Activated naive CD4-positive, alpha-beta T cell treated with anti-CD3 and anti-CD28 coated beads for 36 hours (primary cell): Measurements from ENCODE around the gene PLS3. TPM values are rescaled to one million over a fixed set of nuclear protein-coding genes. Genes with fewer than 3 reads are reported as not detected.
A peak's percentile ranks its signal among the peaks of the same experiment; 100 is the strongest.

ENCODE experiments used
- CTCF ChIA-PET: fragments of 350-600 bp; sonication (Branson Sonifier 250); formaldehyde crosslinking; loops from one replicate; lab custom pipeline; 2021; ENCODE audit warnings: antibody characterized with exemption; lab: Charles Lee
- DNase-seq: peaks from one replicate; pipeline ENCODE4 v3.0.0-alpha.2; 2020
- H3K27ac Mint-ChIP-seq: one replicate; pipeline ENCODE4 v1.8.0; 2021; ENCODE audit warnings: mild to moderate bottlenecking, mixed read lengths
- H3K27me3 Mint-ChIP-seq: one replicate; pipeline ENCODE4 v1.8.0; 2021; ENCODE audit warnings: low read depth, mixed read lengths
- H3K36me3 Mint-ChIP-seq: one replicate; pipeline ENCODE4 v1.8.0; 2021; ENCODE audit warnings: low read depth, mixed read lengths
- H3K4me1 Mint-ChIP-seq: one replicate; pipeline ENCODE4 v1.8.0; 2021; ENCODE audit warnings: low read depth, mixed read lengths
- H3K4me3 Mint-ChIP-seq: one replicate; pipeline ENCODE4 v1.8.0; 2021; ENCODE audit warnings: mild to moderate bottlenecking, moderate library complexity, mixed read lengths
- H3K9me3 Mint-ChIP-seq: one replicate; pipeline ENCODE4 v1.8.0; 2021; ENCODE audit warnings: mixed read lengths
- intact Hi-C: fragments of 100-400 bp; cut with micrococcal nuclease; formaldehyde crosslinking; loops from one replicate; pipeline ENCODE4 v1.15.1; 2023
- total RNA-seq, 2 experiments: library from RNA; stranded (reverse); gene quantifications; one replicate each; pipeline ENCODE4 v1.2.3, GENCODE V29; 2021

Gene PLS3
- total RNA-seq, 2 experiments from 2014 or later = 0.81 to 1.3 TPM

- DNase-seq = no peak
- Mint-ChIP-seq H3K4me1 (no peaks in the 10 kb centered on the region), H3K9me3 (no peaks in the 10 kb centered on the region), H3K4me3 (no peak overlapping the region), H3K36me3 (no peaks in the 10 kb centered on the region), H3K27me3 (no peaks in the 10 kb centered on the region), H3K27ac (no peak overlapping the region)
- intact Hi-C loops = no loop called here
- CTCF ChIA-PET = no interaction called here
Observed at GRCh38 chrX:115547448-115547847, 13.5 kb upstream of the PLS3 start.

- Mint-ChIP-seq H3K27me3 (no peaks in the 10 kb centered on the region), H3K9me3 (no peaks in the 10 kb centered on the region), H3K4me3 (no peak overlapping the region), H3K27ac (no peak overlapping the region), H3K36me3 (no peaks in the 10 kb centered on the region), H3K4me1 (no peaks in the 10 kb centered on the region)
- intact Hi-C loops = no loop called here
- CTCF ChIA-PET = no interaction called here
- DNase-seq = no peak
Observed at GRCh38 chrX:115549008-115549407, 12.0 kb upstream of the PLS3 start.

- intact Hi-C loops = no loop called here
- Mint-ChIP-seq H3K27me3 (no peaks in the 10 kb centered on the region), H3K9me3 (no peaks in the 10 kb centered on the region), H3K36me3 (no peaks in the 10 kb centered on the region), H3K4me1 (no peaks in the 10 kb centered on the region), H3K4me3 (no peak overlapping the region), H3K27ac (no peak overlapping the region)
- DNase-seq = no peak
- CTCF ChIA-PET = interaction anchor here (0.6 kb wide), 1 partner anchor 15 kb away, joined by 3 read pairs; no protein-coding TSS in a partner anchor
Observed at GRCh38 chrX:115553171-115553570, 7.8 kb upstream of the PLS3 start.

GRCh38 chrX:115559672-115560071 lies 1.3 kb upstream of the PLS3 start:
- H3K36me3 Mint-ChIP-seq = no peaks in the 10 kb centered on the region
- no peak overlapping the region for H3K4me3 Mint-ChIP-seq
- H3K4me1 Mint-ChIP-seq = no peaks in the 10 kb centered on the region
- no peak overlapping the region for H3K27ac Mint-ChIP-seq
- H3K9me3 Mint-ChIP-seq = no peaks in the 10 kb centered on the region
- H3K27me3 Mint-ChIP-seq = peaks cover 13% of the 10 kb centered on the region
- CTCF ChIA-PET = no interaction called here
- intact Hi-C loops = no loop called here
- no peak for DNase-seq

GRCh38 chrX:115560211-115560977 lies 580 bp upstream of the PLS3 start:
- CTCF ChIA-PET = no interaction called here
- no peaks in the 10 kb centered on the region for H3K9me3 Mint-ChIP-seq
- H3K36me3 Mint-ChIP-seq = no peaks in the 10 kb centered on the region
- H3K4me1 Mint-ChIP-seq = no peaks in the 10 kb centered on the region
- no peak for DNase-seq
- peaks cover 17% of the 10 kb centered on the region for H3K27me3 Mint-ChIP-seq
- no peak overlapping the region for H3K27ac Mint-ChIP-seq
- intact Hi-C loops = no loop called here
- H3K4me3 Mint-ChIP-seq = no peak overlapping the region

GRCh38 chrX:115561605-115562479 lies 868 bp downstream of the PLS3 start:
- DNase-seq = no peak
- no peaks in the 10 kb centered on the region for H3K36me3 Mint-ChIP-seq
- intact Hi-C loops = no loop called here
- peak overlapping the region; percentile 48 for H3K4me3 Mint-ChIP-seq
- no peak overlapping the region for H3K27ac Mint-ChIP-seq
- CTCF ChIA-PET = interaction anchor here (1.1 kb wide), 1 partner anchor 81 kb away, joined by 3 read pairs; no protein-coding TSS in a partner anchor
- no peaks in the 10 kb centered on the region for H3K4me1 Mint-ChIP-seq
- peaks cover 17% of the 10 kb centered on the region for H3K27me3 Mint-ChIP-seq
- H3K9me3 Mint-ChIP-seq = no peaks in the 10 kb centered on the region

GRCh38 chrX:115562480-115562847 lies 1.5 kb downstream of the PLS3 start:
- Mint-ChIP-seq H3K4me3 (no peak overlapping the region), H3K4me1 (no peaks in the 10 kb centered on the region), H3K27me3 (peaks cover 17% of the 10 kb centered on the region), H3K36me3 (no peaks in the 10 kb centered on the region), H3K27ac (no peak overlapping the region), H3K9me3 (no peaks in the 10 kb centered on the region)
- DNase-seq = no peak
- CTCF ChIA-PET = interaction anchor here (1.1 kb wide), 1 partner anchor 81 kb away, joined by 3 read pairs; no protein-coding TSS in a partner anchor
- intact Hi-C loops = no loop called here

GRCh38 chrX:115563633-115564162 lies 2.7 kb downstream of the PLS3 start:
- intact Hi-C loops = no loop called here
- peaks cover 17% of the 10 kb centered on the region for H3K27me3 Mint-ChIP-seq
- CTCF ChIA-PET = interaction anchor here (0.7 kb wide), 1 partner anchor 82 kb away, joined by 4 read pairs; no protein-coding TSS in a partner anchor
- DNase-seq = no peak
- H3K27ac Mint-ChIP-seq = no peak overlapping the region
- H3K36me3 Mint-ChIP-seq = no peaks in the 10 kb centered on the region
- no peaks in the 10 kb centered on the region for H3K9me3 Mint-ChIP-seq
- H3K4me3 Mint-ChIP-seq = no peak overlapping the region
- H3K4me1 Mint-ChIP-seq = no peaks in the 10 kb centered on the region

- H3K9me3 Mint-ChIP-seq = no peaks in the 10 kb centered on the region
- no peak overlapping the region for H3K27ac Mint-ChIP-seq
- intact Hi-C loops = no loop called here
- CTCF ChIA-PET = no interaction called here
- no peak for DNase-seq
- H3K4me1 Mint-ChIP-seq = no peaks in the 10 kb centered on the region
- peaks cover 17% of the 10 kb centered on the region for H3K27me3 Mint-ChIP-seq
- H3K36me3 Mint-ChIP-seq = no peaks in the 10 kb centered on the region
- H3K4me3 Mint-ChIP-seq = no peak overlapping the region
Observed at GRCh38 chrX:115564243-115564642, 3.3 kb downstream of the PLS3 start.

GRCh38 chrX:115565888-115566287 lies 4.9 kb downstream of the PLS3 start:
- H3K4me1 Mint-ChIP-seq = no peaks in the 10 kb centered on the region
- no peaks in the 10 kb centered on the region for H3K9me3 Mint-ChIP-seq
- CTCF ChIA-PET = no interaction called here
- intact Hi-C loops = no loop called here
- H3K36me3 Mint-ChIP-seq = no peaks in the 10 kb centered on the region
- peaks cover 11% of the 10 kb centered on the region for H3K27me3 Mint-ChIP-seq
- no peak overlapping the region for H3K4me3 Mint-ChIP-seq
- H3K27ac Mint-ChIP-seq = no peak overlapping the region
- DNase-seq = no peak

GRCh38 chrX:115571712-115572111 lies 10.7 kb downstream of the PLS3 start:
- CTCF ChIA-PET = no interaction called here
- no peaks in the 10 kb centered on the region for H3K27me3 Mint-ChIP-seq
- H3K4me3 Mint-ChIP-seq = no peak overlapping the region
- H3K36me3 Mint-ChIP-seq = no peaks in the 10 kb centered on the region
- intact Hi-C loops = no loop called here
- no peak for DNase-seq
- no peaks in the 10 kb centered on the region for H3K4me1 Mint-ChIP-seq
- no peaks in the 10 kb centered on the region for H3K9me3 Mint-ChIP-seq
- H3K27ac Mint-ChIP-seq = no peak overlapping the region

GRCh38 chrX:115573185-115573584 lies 12.2 kb downstream of the PLS3 start:
- H3K27me3 Mint-ChIP-seq = no peaks in the 10 kb centered on the region
- H3K9me3 Mint-ChIP-seq = no peaks in the 10 kb centered on the region
- H3K4me1 Mint-ChIP-seq = no peaks in the 10 kb centered on the region
- no peaks in the 10 kb centered on the region for H3K36me3 Mint-ChIP-seq
- intact Hi-C loops = no loop called here
- H3K4me3 Mint-ChIP-seq = no peak overlapping the region
- CTCF ChIA-PET = no interaction called here
- H3K27ac Mint-ChIP-seq = no peak overlapping the region
- DNase-seq = no peak
